GM19099 (cell line): Measurements from ENCODE around the gene SHF.

Source experiments
- POLR2A ChIP-seq: IDR thresholded peaks from 3 replicates; pipeline ENCODE4 v1.6.1; 2011; ENCODE audit warnings: low read depth; ENCODE audit not compliant: insufficient read length; ENCODE audit errors: extremely low read depth

Gene SHF

GRCh38 chr15:45201869-45202268, 14.1 kb upstream of the SHF start:
- no peak for TF ChIP-seq POLR2A

DNA sequence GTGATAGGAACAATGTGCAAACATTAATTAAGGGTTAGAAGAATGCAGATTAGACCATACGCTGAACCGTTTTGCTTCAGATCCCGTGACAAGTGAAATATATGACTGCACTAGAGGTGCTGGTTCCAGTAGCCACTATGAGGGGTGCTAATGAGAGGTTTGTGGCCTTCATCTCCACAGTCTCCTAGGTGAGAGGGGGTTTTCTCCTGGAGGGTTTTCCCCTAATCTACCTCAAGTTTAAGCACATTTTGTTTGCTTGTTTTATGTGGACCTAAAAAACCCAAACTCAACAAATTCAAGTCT, 13.7 kb upstream of the SHF start:
- TF ChIP-seq POLR2A = no peak

DNA sequence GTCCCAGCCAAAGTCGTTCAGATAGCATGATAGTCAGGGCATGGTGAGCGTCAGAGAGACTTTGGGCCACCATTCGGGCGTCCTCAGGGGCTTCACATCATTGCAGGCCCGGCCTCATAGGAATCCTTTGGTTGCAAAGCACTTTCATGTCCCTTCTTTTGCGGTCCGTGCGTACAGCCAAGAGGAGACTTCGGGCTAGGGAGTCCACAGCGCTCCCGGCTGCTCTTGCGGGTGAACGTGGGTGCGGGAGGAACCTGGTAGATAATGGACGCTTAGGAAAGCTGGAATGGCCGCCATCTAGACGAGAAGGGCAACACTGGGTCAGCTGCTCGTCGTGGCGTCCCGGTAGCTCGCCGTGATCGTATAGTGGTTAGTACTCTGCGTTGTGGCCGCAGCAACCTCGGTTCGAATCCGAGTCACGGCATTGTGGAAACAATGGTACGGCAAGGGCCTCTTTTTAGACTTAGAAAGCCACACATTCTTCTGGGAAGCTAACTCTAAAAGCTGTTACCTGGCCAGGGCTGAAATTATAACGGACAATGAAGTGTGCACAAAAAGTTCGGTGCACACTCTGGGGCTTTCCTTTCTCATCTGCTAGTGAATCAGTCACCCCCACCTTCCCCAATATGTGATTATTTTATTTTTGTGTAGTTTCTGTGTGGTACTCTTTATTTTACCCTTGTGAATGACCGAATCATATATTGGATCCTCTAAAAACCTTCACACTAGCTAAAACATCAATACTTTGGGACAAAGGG, 13.2 kb upstream of the SHF start:
- no peak for TF ChIP-seq POLR2A

DNA sequence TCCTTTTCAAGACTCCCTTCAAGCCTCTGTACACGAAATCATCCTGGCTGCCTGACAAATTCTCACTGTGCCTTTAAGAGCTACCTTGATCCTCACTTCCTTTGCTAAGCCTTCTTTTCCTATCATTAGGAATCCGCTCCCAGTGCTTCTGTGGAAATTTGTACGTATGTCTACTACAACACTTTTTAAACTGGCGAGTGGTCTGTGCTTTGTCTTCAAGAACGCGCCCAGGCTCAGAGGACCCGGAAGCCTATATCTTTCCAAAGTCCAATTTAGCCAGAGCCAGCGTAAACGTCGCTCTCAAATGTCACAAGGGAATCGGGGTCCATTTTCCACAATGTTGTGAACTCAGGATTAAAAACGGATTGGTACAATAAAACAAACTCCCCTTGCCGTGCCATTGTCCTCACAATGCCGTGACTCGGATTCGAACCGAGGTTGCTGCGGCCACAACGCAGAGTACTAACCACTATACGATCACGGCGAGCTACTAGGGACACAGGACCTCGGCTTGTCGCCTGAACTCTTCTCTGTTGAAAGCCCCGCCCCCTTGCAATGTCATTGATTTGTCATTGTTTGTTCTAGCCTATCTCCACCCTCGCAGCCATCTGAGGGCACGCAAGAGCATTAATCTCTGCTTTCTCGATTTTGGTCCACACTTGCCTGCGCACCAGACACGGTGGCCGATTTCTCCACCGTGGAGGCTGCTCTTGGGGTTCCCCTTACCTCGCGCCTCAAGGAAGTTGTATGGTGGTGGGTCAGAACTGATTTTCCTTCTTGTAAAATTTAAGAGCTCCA, 12.4 kb upstream of the SHF start:
- TF ChIP-seq POLR2A = peak; percentile 86

- peak; percentile 13 for TF ChIP-seq POLR2A
These were observed 11.5 kb upstream of the SHF start for GRCh38 chr15:45199136-45199810.

DNA sequence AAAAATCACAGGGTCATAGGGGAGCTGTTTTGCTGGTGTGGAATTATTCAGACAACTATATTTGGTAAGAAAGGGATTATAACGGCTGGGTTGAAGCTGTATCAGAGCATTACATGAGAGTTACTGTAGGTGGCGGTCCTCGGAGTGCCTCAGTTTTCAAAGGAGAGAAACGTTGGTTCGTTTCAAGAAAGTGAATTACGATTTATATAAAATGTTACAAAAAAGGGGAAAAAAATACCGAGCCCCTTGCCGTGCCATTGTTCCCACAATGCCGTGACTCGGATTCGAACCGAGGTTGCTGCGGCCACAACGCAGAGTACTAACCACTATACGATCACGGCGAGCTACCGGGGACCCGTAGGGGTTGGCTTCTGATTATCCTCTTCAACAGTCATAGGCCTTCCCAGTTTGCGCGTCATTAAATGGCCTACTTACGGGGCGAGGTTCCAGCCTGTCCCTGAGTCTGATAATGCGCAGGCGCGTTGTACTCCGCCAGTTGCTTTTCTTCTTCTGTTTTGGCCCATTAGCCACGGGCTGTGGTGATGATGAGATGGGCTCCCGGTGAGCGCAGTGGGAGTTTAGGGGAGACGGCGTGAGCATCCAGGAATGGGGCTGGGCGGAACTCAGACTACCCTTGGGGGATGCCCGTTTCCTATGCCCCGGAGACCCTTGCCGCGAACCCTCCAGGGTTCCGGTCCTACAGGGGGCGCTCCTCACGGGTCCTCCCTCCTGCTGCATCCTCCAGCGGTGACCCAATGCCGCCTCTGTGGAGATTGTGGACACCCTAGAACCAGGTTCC, 10.8 kb upstream of the SHF start:
- TF ChIP-seq POLR2A = peak; percentile 83

DNA sequence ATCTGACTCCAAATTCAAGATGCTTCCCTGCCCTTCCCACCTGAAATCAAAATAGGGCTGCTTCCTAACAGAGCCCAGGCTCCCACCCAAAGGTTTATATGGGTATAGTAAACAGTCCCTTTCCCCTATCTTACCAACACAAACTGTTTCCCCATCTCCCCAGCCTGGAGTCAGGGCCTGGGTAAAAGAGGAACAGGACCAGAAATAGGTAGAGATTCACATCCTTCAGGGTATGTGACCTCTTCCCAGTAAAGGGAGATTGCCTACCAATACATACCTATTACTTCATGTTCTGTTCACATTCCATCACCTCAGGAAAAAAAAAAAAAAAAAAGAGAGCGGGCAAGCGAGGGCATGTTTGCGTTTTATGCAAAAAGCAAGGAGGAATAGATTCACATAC, 9.7 kb upstream of the SHF start:
- TF ChIP-seq POLR2A = no peak

DNA sequence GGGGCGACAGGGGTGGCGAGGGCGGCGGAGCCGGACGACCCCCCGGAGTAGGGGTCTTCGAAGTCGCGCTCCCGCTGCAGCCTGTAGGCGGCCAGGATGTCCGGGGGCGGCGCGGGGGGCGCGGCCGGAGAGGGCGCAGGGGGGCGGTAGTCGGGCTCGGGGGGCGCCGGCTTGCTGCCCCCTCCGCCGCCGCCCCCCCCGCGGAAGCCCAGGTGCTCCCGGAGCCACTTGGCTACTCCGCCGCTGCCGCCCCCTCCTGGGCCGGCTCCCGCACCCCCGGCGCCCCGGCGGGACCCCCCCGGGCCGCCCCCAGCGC, 230 bp downstream of the SHF start:
- TF ChIP-seq POLR2A = no peak

DNA sequence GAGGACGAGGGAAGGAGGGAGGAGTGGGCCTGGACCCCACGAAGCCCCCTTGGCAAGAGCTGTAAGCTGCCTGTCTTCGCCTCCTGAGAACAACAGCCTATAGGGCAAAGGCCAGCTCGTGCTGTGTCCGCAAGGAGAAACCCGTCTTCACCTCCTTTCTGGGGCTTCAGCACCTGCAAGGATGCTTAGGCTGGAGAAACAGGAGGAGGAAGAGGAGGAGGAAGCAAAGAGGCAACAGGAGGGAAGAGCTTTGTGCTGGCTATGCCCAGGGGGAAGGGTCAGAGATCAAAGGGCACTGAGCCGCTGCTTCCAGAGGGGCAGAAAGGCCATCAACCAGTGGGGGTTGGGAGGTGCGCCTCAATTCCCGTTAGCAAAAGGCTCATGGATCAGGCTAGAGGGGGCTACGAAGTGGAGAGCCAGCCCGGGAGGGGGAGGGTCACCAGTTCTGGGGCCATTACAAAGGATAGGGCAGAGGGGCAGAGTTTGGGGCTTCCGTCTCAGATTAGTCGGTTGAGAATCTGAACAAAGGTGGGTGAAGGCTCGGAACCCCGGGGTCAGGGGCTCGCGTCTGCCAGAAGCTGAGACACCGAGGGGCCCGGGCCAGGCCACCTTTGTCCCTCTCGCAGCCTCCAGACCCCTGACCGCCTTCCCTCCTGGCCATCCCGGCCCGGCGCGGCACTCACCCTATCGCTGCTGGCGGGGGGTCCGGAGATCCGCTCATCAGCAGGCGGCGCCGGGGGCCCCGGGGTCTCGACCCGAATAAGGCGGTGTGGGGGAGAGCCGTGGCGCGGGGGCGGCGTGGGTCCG, 792 bp downstream of the SHF start:
- no peak for TF ChIP-seq POLR2A

- no peak for TF ChIP-seq POLR2A
These were observed 1.6 kb downstream of the SHF start for GRCh38 chr15:45185903-45186770.

GRCh38 chr15:45185069-45185779, 2.5 kb downstream of the SHF start:
- TF ChIP-seq POLR2A = no peak

DNA sequence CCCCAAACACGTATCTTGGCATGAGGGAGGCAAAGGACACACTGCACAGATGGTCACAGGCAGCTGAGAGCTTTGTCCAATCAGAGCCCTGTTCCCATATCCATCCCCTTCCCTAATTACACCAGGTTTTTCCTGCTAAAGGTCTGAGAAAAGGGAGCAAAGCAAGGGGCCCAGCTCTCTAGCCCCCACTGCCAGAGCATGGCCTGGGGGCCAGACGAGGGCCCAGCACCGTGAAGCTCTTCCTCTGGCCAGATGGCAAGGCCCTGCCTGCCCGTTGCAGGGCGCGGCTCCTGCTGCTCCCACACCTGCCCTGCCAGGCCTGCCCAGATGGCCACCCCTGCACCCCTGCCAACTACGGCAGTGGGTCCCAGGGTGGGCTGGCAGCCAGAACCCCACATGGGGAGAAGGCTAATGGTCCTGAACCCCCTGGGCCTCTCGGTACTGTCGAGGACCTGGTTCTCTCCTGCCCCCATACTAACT, 3.2 kb downstream of the SHF start:
- TF ChIP-seq POLR2A = no peak

DNA sequence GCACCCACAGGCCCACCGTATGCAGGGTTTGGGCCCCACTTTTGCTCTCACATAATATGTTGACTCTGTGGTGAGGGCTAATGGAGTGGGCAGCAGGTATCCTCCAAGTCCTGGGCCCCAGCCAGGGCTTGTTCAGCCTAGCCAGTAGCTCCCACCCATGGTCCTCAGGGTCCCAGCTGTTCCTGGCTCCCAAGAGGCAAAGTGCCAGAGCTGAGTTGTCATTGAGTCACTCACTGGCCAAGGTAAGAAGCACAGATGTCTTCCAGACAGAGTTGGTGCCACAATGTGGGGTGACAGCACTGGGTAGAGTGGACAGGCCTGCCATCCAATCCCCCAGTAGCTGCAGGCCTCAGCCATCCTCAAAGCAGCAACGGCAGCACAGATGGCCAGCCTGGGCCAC, 4.3 kb downstream of the SHF start:
- no peak for TF ChIP-seq POLR2A
